Effector memory CD4-positive, alpha-beta T cell (primary cell): ENCODE measurements around the gene HLA-C.
"Not testable (repeated sequence)": the region's sequence is repeated elsewhere in the genome, so short reads cannot be mapped to it uniquely, and the experiment has no call there.

Experiments used
- DNase-seq, 3 donors: peaks; one replicate each; pipeline ENCODE4 v3.0.0-alpha.2; 2020
- H3K27ac ChIP-seq: 2 replicates; pipeline ENCODE4 v1.7.0; 2013; ENCODE audit warnings: mild to moderate bottlenecking, low read length, moderate library complexity; ENCODE audit not compliant: insufficient read depth, poor library complexity, severe bottlenecking
- H3K27me3 ChIP-seq: replicated peaks from 2 replicates; pipeline ENCODE4 v1.7.0; 2013; ENCODE audit warnings: mild to moderate bottlenecking, low read length; ENCODE audit not compliant: insufficient read depth, control insufficient read depth, poor library complexity, severe bottlenecking
- H3K36me3 ChIP-seq: 2 replicates; pipeline ENCODE4 v1.7.0; 2013; ENCODE audit warnings: mild to moderate bottlenecking, low read length, moderate library complexity; ENCODE audit not compliant: control insufficient read depth, insufficient read depth
- H3K4me1 ChIP-seq: 2 replicates; pipeline ENCODE4 v1.7.0; 2013; ENCODE audit warnings: low read length, mild to moderate bottlenecking; ENCODE audit not compliant: control insufficient read depth, insufficient read depth, poor library complexity, severe bottlenecking
- H3K4me3 ChIP-seq: 2 replicates; pipeline ENCODE4 v1.7.0; 2013; ENCODE audit warnings: low read length, low read depth, mild to moderate bottlenecking; ENCODE audit not compliant: insufficient read depth, poor library complexity, severe bottlenecking
- H3K9me3 ChIP-seq: 2 replicates; pipeline ENCODE4 v1.7.0; 2013; ENCODE audit warnings: mild to moderate bottlenecking, low read length, moderate library complexity; ENCODE audit not compliant: control insufficient read depth

The HLA-C gene

GRCh38 chr6:31300797-31301196 lies 28.9 kb upstream of the HLA-C start:
- DNase-seq, result no peak
- H3K36me3 ChIP-seq, result no peaks in the 10 kb centered on the region
- no peak overlapping the region for H3K27ac ChIP-seq
- no peaks in the 10 kb centered on the region for H3K27me3 ChIP-seq
- no peaks in the 10 kb centered on the region for H3K4me1 ChIP-seq
- no peak overlapping the region for H3K4me3 ChIP-seq
- H3K9me3 ChIP-seq, result no peaks in the 10 kb centered on the region

- no peaks in the 10 kb centered on the region for H3K9me3 ChIP-seq
- no peaks in the 10 kb centered on the region for H3K36me3 ChIP-seq
- H3K4me1 ChIP-seq, result no peaks in the 10 kb centered on the region
- H3K27ac ChIP-seq, result no peak overlapping the region
- H3K27me3 ChIP-seq, result no peaks in the 10 kb centered on the region
- DNase-seq, result no peak
- no peak overlapping the region for H3K4me3 ChIP-seq
These were observed 28.1 kb upstream of the HLA-C start for GRCh38 chr6:31299947-31300346.

- no peaks in the 10 kb centered on the region for H3K27me3 ChIP-seq
- no peaks in the 10 kb centered on the region for H3K9me3 ChIP-seq
- H3K4me1 ChIP-seq, result no peaks in the 10 kb centered on the region
- DNase-seq, result no peak
- no peaks in the 10 kb centered on the region for H3K36me3 ChIP-seq
- H3K4me3 ChIP-seq, result no peak overlapping the region
- no peak overlapping the region for H3K27ac ChIP-seq
These were observed 27.6 kb upstream of the HLA-C start for GRCh38 chr6:31299511-31299910.

GRCh38 chr6:31294056-31294455 lies 22.2 kb upstream of the HLA-C start:
- Histone ChIP-seq H3K36me3 (no peaks in the 10 kb centered on the region), H3K9me3 (no peaks in the 10 kb centered on the region), H3K4me1 (no peaks in the 10 kb centered on the region), H3K27ac (no peak overlapping the region), H3K4me3 (no peak overlapping the region), H3K27me3 (peaks cover 3% of the 10 kb centered on the region)
- DNase-seq, result no peak

GRCh38 chr6:31293343-31293742 lies 21.5 kb upstream of the HLA-C start:
- no peaks in the 10 kb centered on the region for H3K9me3 ChIP-seq
- no peak overlapping the region for H3K4me3 ChIP-seq
- no peaks in the 10 kb centered on the region for H3K4me1 ChIP-seq
- no peak for DNase-seq
- no peaks in the 10 kb centered on the region for H3K36me3 ChIP-seq
- no peak overlapping the region for H3K27ac ChIP-seq
- H3K27me3 ChIP-seq, result peaks cover 3% of the 10 kb centered on the region

GRCh38 chr6:31289788-31290187 lies 17.9 kb upstream of the HLA-C start:
- H3K4me3 ChIP-seq, result no peak overlapping the region
- no peak overlapping the region for H3K27ac ChIP-seq
- no peak for DNase-seq
- H3K27me3 ChIP-seq, result peaks cover 3% of the 10 kb centered on the region
- no peaks in the 10 kb centered on the region for H3K9me3 ChIP-seq
- H3K36me3 ChIP-seq, result no peaks in the 10 kb centered on the region
- H3K4me1 ChIP-seq, result no peaks in the 10 kb centered on the region

- Histone ChIP-seq H3K27ac (no peak overlapping the region), H3K9me3 (no peaks in the 10 kb centered on the region), H3K4me1 (no peaks in the 10 kb centered on the region), H3K36me3 (no peaks in the 10 kb centered on the region), H3K4me3 (no peak overlapping the region), H3K27me3 (peaks cover 3% of the 10 kb centered on the region)
- no peak for DNase-seq
These were observed 15.7 kb upstream of the HLA-C start for GRCh38 chr6:31287619-31288018.

- H3K36me3 ChIP-seq, result no peaks in the 10 kb centered on the region
- no peak overlapping the region for H3K27ac ChIP-seq
- H3K27me3 ChIP-seq, result no peaks in the 10 kb centered on the region
- no peaks in the 10 kb centered on the region for H3K9me3 ChIP-seq
- no peaks in the 10 kb centered on the region for H3K4me1 ChIP-seq
- no peak overlapping the region for H3K4me3 ChIP-seq
- DNase-seq, result no peak
These were observed 14.1 kb upstream of the HLA-C start for GRCh38 chr6:31285982-31286381.

- Histone ChIP-seq H3K4me3 (no peak overlapping the region), H3K27ac (no peak overlapping the region), H3K4me1 (no peaks in the 10 kb centered on the region), H3K27me3 (no peaks in the 10 kb centered on the region), H3K36me3 (no peaks in the 10 kb centered on the region), H3K9me3 (no peaks in the 10 kb centered on the region)
- no peak for DNase-seq
These were observed 13.6 kb upstream of the HLA-C start for GRCh38 chr6:31285486-31285885.

GRCh38 chr6:31279647-31280046 lies 7.8 kb upstream of the HLA-C start:
- not testable (repeated sequence) for H3K36me3 ChIP-seq, H3K4me1 ChIP-seq, H3K27ac ChIP-seq, DNase-seq, H3K9me3 ChIP-seq, H3K27me3 ChIP-seq, H3K4me3 ChIP-seq
